Chondrocyte (in vitro differentiated cells): ENCODE measurements around the gene TEX50. TPM values are rescaled to one million over a fixed set of nuclear protein-coding genes. Genes with fewer than 3 reads are reported as not detected.
"Not testable (repeated sequence)": the region's sequence is repeated elsewhere in the genome, so short reads cannot be mapped to it uniquely, and the experiment has no call there.

Source experiments
- DNase-seq: peaks from one replicate; pipeline ENCODE4 v3.0.0; 2021; ENCODE audit warnings: mixed read lengths, low spot score
- H3K27ac Mint-ChIP-seq: one replicate; pipeline ENCODE4 v1.8.0; 2021; ENCODE audit warnings: mild to moderate bottlenecking, moderate library complexity, mixed read lengths; ENCODE audit not compliant: unreplicated experiment
- H3K27me3 Mint-ChIP-seq: 2 replicates; pipeline ENCODE4 v1.8.0; 2021; ENCODE audit warnings: low read depth, mixed read lengths
- H3K36me3 Mint-ChIP-seq: 2 replicates; pipeline ENCODE4 v1.8.0; 2021; ENCODE audit warnings: low read depth, mixed read lengths
- H3K4me1 Mint-ChIP-seq: 2 replicates; pipeline ENCODE4 v1.8.0; 2021; ENCODE audit warnings: low read depth, mild to moderate bottlenecking, mixed read lengths
- H3K4me3 Mint-ChIP-seq: one replicate; pipeline ENCODE4 v1.8.0; 2021; ENCODE audit warnings: mild to moderate bottlenecking, moderate library complexity, mixed read lengths; ENCODE audit not compliant: unreplicated experiment
- H3K9me3 Mint-ChIP-seq: 2 replicates; pipeline ENCODE4 v1.8.0; 2021; ENCODE audit warnings: low read depth, mixed read lengths
- long read RNA-seq: library from polyadenylated mRNA; stranded (forward); transcript quantifications from one replicate; pipeline ENCODE4 v2.0.0, GENCODE V29; 2021
- total RNA-seq: library from RNA; stranded (reverse); gene quantifications from 3 replicates; pipeline ENCODE4 v1.2.1, GENCODE V29; 2021
- TF ChIP-seq, protein P1 (sequence below): fragments of 200-600 bp; sonication (generic); IDR thresholded peaks from 2 replicates; pipeline ENCODE4 v1.5.0; 2021; ENCODE audit warnings: antibody characterized with exemption, mild to moderate bottlenecking, moderate library complexity

TEX50 gene, protein sequence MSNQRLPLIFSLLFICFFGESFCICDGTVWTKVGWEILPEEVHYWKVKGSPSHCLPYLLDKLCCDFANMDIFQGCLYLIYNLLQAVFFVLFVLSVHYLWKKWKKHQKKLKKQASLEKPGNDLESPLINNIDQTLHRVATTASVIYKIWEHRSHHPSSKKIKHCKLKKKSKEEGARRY
- total RNA-seq = not detected in 3 replicates
- long read RNA-seq = 0 reads

DNA sequence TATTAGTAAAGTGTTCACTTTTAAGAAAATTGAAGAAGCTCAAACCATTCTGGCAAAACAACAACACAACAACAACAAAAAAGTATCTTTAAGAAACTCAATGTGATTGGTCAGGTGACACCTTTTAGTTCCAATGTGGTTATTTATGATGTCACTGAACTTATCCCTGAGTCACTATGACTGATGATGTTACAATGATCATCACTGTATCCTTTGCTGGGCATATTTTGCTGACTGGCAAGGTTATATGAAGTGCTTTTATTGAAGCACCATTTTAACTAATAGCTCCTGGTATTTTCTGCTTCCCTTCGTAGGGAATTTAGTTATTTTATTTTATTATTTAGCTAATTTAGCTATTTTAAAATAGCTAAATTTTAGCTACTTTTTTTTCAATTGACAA is at the start of gene TEX50:
TSS of gene TEX50 (plus strand) at position 223 of the 400 bp plus-strand sequence. CDS start 184 bp downstream, outside the sequence.
- peaks cover 28% of the 10 kb centered on the region for H3K9me3 Mint-ChIP-seq
- H3K27me3 Mint-ChIP-seq = no peaks in the 10 kb centered on the region
- H3K27ac Mint-ChIP-seq = no peak within 1 kb of the TSS
- no peak within 1 kb of the TSS for H3K4me3 Mint-ChIP-seq
- TF ChIP-seq, protein P1, sequence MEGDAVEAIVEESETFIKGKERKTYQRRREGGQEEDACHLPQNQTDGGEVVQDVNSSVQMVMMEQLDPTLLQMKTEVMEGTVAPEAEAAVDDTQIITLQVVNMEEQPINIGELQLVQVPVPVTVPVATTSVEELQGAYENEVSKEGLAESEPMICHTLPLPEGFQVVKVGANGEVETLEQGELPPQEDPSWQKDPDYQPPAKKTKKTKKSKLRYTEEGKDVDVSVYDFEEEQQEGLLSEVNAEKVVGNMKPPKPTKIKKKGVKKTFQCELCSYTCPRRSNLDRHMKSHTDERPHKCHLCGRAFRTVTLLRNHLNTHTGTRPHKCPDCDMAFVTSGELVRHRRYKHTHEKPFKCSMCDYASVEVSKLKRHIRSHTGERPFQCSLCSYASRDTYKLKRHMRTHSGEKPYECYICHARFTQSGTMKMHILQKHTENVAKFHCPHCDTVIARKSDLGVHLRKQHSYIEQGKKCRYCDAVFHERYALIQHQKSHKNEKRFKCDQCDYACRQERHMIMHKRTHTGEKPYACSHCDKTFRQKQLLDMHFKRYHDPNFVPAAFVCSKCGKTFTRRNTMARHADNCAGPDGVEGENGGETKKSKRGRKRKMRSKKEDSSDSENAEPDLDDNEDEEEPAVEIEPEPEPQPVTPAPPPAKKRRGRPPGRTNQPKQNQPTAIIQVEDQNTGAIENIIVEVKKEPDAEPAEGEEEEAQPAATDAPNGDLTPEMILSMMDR = no peak
- DNase-seq = no peak
- no peaks in the 10 kb centered on the region for H3K4me1 Mint-ChIP-seq
- peaks cover 2% of the 10 kb centered on the region for H3K36me3 Mint-ChIP-seq

DNA sequence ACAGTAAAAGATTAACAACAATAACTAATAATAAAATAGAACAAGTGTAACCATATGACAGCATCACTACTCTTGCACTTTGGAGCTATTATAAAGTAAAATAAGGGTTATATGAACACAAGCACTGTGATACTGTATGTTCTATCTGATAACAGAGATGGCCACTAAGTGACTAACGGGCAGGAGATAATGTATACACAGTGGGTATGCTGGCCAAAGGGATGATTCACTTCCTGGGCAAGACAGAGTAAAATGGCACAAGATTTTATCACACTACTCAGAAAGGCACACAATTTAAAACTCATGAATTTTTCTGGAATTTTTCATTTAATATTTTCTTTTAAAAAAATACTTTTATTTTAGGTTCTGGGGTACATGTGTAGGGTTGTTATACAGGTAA is 44.6 kb upstream of the TEX50 start:
- H3K27me3 Mint-ChIP-seq = peaks cover 6% of the 10 kb centered on the region
- DNase-seq = no peak
- H3K9me3 Mint-ChIP-seq = peaks cover 4% of the 10 kb centered on the region
- H3K27ac Mint-ChIP-seq = no peak overlapping the region
- TF ChIP-seq, protein P1 = no peak
- H3K36me3 Mint-ChIP-seq = no peaks in the 10 kb centered on the region
- no peaks in the 10 kb centered on the region for H3K4me1 Mint-ChIP-seq
- no peak overlapping the region for H3K4me3 Mint-ChIP-seq

DNA sequence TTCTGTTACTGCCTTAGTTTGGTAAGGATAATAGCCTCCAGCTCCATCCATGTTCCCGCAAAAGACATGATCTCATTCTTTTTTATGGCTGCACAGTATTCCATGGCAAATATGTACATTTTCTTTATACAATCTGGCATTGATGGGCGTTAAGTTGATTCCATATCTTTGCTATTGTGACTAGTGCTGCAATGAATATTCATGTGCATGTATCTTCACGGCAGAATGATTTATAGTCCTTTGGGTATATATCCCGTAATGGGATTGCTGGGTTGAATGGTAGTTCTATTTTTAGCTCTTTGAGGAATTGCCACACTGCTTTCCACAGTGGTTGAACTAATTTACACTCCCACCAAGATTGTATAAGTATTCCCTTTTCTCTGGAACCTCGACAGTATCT is 44.0 kb upstream of the TEX50 start:
- not testable (repeated sequence) for H3K27ac Mint-ChIP-seq, DNase-seq, H3K4me3 Mint-ChIP-seq, H3K36me3 Mint-ChIP-seq, H3K9me3 Mint-ChIP-seq, H3K27me3 Mint-ChIP-seq, H3K4me1 Mint-ChIP-seq

DNA sequence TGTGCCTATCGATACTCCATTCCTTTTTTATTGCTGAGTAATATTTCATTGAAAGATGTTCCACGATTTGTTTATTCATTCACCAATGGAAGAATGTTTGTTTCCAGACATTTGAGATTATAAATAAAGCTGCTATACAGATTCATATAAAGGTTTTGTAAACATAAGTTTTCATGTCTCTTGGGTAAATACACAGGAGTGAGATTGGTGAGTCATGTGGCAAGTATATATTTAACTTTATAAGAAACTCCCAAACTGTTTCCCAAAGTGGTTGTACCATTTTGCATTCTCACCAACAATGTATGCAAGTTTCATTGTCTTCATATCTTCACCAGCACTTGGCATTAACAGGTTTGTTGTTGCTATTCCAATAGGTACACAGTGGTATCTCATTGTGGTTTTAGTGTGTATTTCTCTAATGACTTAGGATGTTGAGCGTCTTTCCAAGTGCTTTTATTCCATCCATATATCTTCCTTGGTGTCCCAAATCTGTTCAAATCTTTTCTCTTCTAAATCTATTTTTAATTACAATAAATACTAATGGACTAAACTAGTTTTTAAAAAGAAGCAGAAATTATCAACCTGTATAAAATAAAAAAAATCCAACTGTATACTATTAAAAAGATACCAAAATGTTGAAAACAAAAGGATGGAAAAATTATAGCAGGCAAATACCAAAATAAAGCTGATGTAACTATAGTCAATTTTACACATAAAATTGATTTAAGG is 38.9 kb upstream of the TEX50 start:
- no peaks in the 10 kb centered on the region for H3K4me1 Mint-ChIP-seq
- TF ChIP-seq, protein P1 = no peak
- H3K27ac Mint-ChIP-seq = no peak overlapping the region
- H3K27me3 Mint-ChIP-seq = peaks cover 9% of the 10 kb centered on the region
- H3K9me3 Mint-ChIP-seq = peaks cover 10% of the 10 kb centered on the region
- H3K36me3 Mint-ChIP-seq = no peaks in the 10 kb centered on the region
- DNase-seq = no peak
- no peak overlapping the region for H3K4me3 Mint-ChIP-seq

DNA sequence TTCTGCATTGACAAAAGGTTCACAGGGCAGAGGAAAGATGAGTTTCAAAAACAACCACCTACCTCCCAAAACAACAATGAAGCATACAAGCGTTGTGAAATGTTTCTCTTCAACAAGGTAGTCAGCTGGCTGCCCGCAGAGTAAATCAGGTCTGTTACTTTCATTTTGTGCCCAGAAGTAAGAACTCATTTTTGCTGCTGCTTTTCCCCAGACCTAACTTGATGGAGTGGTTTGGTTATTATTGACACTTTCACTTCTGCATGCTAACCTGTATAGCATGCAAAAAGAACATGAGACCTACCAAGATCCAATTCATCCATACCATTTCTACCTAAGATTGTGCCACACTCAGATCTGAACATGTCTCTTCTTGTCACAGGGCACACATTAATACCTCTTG is 33.5 kb upstream of the TEX50 start:
- Mint-ChIP-seq H3K4me3 (no peak overlapping the region), H3K4me1 (no peaks in the 10 kb centered on the region), H3K27me3 (peaks cover 9% of the 10 kb centered on the region)

More for the DNA sequence above, 33.5 kb upstream of the TEX50 start:
- H3K27ac Mint-ChIP-seq = no peak overlapping the region
- TF ChIP-seq, protein P1 = no peak
- no peaks in the 10 kb centered on the region for H3K9me3 Mint-ChIP-seq
- no peaks in the 10 kb centered on the region for H3K36me3 Mint-ChIP-seq
- no peak for DNase-seq
